ENCODE measurements around the gene SFSWAP.

DNA sequence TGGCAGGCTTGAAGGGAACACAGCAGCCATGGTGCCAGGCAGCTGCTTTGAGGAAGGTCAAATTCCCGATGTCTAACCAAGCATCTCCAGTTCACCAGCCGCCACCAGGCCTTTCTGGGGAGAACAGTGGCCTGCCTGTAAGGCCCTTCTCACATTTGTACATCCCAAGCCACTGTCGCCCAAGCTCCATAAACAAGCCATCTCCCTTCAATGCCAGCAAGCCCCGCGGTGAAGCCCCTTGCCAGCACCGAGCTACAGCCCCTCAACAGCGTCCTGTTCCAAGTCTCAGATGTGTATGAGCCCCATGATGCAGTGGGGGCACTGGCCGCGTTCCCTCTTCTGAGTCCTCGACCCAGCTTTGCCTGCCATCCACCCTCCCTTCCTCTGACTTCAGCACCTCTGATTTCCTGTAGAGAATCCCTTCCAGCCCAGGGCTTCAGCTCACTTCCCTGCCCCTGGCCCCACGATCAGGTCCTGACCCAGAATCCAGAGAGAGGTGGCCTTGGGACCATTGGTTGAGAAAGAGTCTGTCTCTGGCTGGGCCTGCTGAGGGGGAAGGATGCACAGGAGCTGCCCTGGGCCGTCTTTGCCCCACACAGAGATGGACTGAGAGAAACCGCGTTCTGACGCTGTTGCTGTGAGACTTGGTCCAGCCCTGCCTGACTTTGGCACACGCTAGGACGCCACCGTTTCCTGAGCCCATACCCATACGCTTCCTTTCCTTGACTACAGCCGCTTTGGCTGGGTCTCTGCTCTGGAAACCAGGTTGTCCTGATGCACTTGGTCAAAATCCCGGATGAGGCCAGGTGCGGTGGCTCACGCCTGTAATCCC, 115.4 kb downstream of the SFSWAP start:
- TF ChIP-seq, protein P1, sequence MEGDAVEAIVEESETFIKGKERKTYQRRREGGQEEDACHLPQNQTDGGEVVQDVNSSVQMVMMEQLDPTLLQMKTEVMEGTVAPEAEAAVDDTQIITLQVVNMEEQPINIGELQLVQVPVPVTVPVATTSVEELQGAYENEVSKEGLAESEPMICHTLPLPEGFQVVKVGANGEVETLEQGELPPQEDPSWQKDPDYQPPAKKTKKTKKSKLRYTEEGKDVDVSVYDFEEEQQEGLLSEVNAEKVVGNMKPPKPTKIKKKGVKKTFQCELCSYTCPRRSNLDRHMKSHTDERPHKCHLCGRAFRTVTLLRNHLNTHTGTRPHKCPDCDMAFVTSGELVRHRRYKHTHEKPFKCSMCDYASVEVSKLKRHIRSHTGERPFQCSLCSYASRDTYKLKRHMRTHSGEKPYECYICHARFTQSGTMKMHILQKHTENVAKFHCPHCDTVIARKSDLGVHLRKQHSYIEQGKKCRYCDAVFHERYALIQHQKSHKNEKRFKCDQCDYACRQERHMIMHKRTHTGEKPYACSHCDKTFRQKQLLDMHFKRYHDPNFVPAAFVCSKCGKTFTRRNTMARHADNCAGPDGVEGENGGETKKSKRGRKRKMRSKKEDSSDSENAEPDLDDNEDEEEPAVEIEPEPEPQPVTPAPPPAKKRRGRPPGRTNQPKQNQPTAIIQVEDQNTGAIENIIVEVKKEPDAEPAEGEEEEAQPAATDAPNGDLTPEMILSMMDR (IDR thresholded peaks at IDR 0.05) = no peak
- no peak for TF ChIP-seq POLR2A (IDR thresholded peaks at IDR 0.05)

Data from testis (tissue), 2 donors.